Mesendoderm (in vitro differentiated cells): ENCODE data around the gene EXOG.
"Not testable (repeated sequence)": the region's sequence is repeated elsewhere in the genome, so short reads cannot be mapped to it uniquely, and the experiment has no call there.

Source experiments
- DNase-seq: peaks from one replicate; pipeline ENCODE4 v3.0.0; 2013
- H2AK5ac ChIP-seq: 2 replicates; pipeline ENCODE4 v1.6.1; 2013; ENCODE audit warnings: low read length, inconsistent platforms
- H2BK120ac ChIP-seq: 2 replicates; pipeline ENCODE4 v1.6.1; 2013; ENCODE audit warnings: low read depth, mild to moderate bottlenecking, low read length, moderate library complexity, mixed read lengths
- H2BK15ac ChIP-seq: replicated peaks from 2 replicates; pipeline ENCODE4 v1.6.1; 2013; ENCODE audit warnings: low read depth, mild to moderate bottlenecking, moderate library complexity
- H2BK5ac ChIP-seq: 2 replicates; pipeline ENCODE4 v1.6.1; 2013; ENCODE audit warnings: low read length, inconsistent platforms
- H3K18ac ChIP-seq: 2 replicates; pipeline ENCODE4 v1.6.1; 2013; ENCODE audit warnings: mild to moderate bottlenecking, low read length, mixed read lengths
- H3K23ac ChIP-seq: one replicate; pipeline ENCODE4 v1.6.1; 2013; ENCODE audit warnings: low read length
- H3K27ac ChIP-seq: 2 replicates; pipeline ENCODE4 v1.5.1; 2013; ENCODE audit warnings: low read depth, mild to moderate bottlenecking, inconsistent platforms, low read length, moderate library complexity
- H3K27me3 ChIP-seq: 2 replicates; pipeline ENCODE4 v1.6.1; 2013; ENCODE audit warnings: low read length, control low read depth, mild to moderate bottlenecking, inconsistent platforms; ENCODE audit not compliant: insufficient read depth, poor library complexity
- H3K36me3 ChIP-seq: 2 replicates; pipeline ENCODE4 v1.6.1; 2013; ENCODE audit warnings: low read length, inconsistent platforms; ENCODE audit not compliant: control insufficient read depth, insufficient read depth
- H3K4ac ChIP-seq: one replicate; pipeline ENCODE4 v1.6.1; 2013; ENCODE audit warnings: low read depth, mild to moderate bottlenecking, low read length, moderate library complexity
- H3K4me1 ChIP-seq: 2 replicates; pipeline ENCODE4 v1.6.1; 2013; ENCODE audit warnings: low read depth, low read length, inconsistent platforms; ENCODE audit not compliant: control insufficient read depth
- H3K4me2 ChIP-seq: 2 replicates; pipeline ENCODE4 v1.6.1; 2013; ENCODE audit warnings: low read length
- H3K4me3 ChIP-seq: 2 replicates; pipeline ENCODE4 v1.5.1; 2013; ENCODE audit warnings: mild to moderate bottlenecking, low read length
- H3K56ac ChIP-seq: one replicate; pipeline ENCODE4 v1.6.1; 2013; ENCODE audit warnings: low read length
- H3K79me1 ChIP-seq: 2 replicates; pipeline ENCODE4 v1.6.1; 2013; ENCODE audit warnings: low read length, inconsistent platforms
- H3K79me2 ChIP-seq: 2 replicates; pipeline ENCODE4 v1.6.1; 2013; ENCODE audit warnings: mild to moderate bottlenecking, low read length; ENCODE audit not compliant: control insufficient read depth, insufficient read depth
- H3K9ac ChIP-seq: 2 replicates; pipeline ENCODE4 v1.6.1; 2013; ENCODE audit warnings: low read length, inconsistent platforms
- H4K5ac ChIP-seq: one replicate; pipeline ENCODE4 v1.6.1; 2013; ENCODE audit warnings: low read length
- H4K8ac ChIP-seq: one replicate; pipeline ENCODE4 v1.6.1; 2013; ENCODE audit warnings: low read depth, mild to moderate bottlenecking, control low read depth, low read length, moderate library complexity
- WGBS: extraction: QIAGEN DNeasy Blood & Tissue Kit; methylation state at CpG from one replicate; pipeline ENCODE4 v1.1.7; 2013; ENCODE audit warnings: low lambda C conversion rate, missing lambda C conversion rate; ENCODE audit not compliant: insufficient coverage; ENCODE audit errors: extremely low coverage; 5-methylcytosine and 5-hydroxymethylcytosine counted together

The EXOG gene

GRCh38 chr3:38564631-38565338, 68.6 kb downstream of the EXOG start:
- no peak overlapping the region for H3K23ac ChIP-seq
- no peak overlapping the region for H3K4me3 ChIP-seq
- no peak overlapping the region for H2BK120ac ChIP-seq
- H4K5ac ChIP-seq, result no peak overlapping the region
- H3K36me3 ChIP-seq, result no peaks in the 10 kb centered on the region
- H3K27ac ChIP-seq, result no peak overlapping the region
- WGBS, result no CpG with 5 or more reads among the region's 6 CpGs
- DNase-seq, result no peak
- no peak overlapping the region for H3K4ac ChIP-seq
- no peak overlapping the region for H2BK5ac ChIP-seq
- H3K56ac ChIP-seq, result no peak overlapping the region
- H3K79me1 ChIP-seq, result no peaks in the 10 kb centered on the region
- no peak overlapping the region for H3K9ac ChIP-seq
- no peak overlapping the region for H4K8ac ChIP-seq
- H2BK15ac ChIP-seq, result no peak overlapping the region
- no peaks in the 10 kb centered on the region for H3K27me3 ChIP-seq
- no peak overlapping the region for H3K18ac ChIP-seq
- H3K4me2 ChIP-seq, result no peak overlapping the region
- no peak overlapping the region for H2AK5ac ChIP-seq
- H3K79me2 ChIP-seq, result no peaks in the 10 kb centered on the region
- no peaks in the 10 kb centered on the region for H3K4me1 ChIP-seq

GRCh38 chr3:38565339-38566214, 69.4 kb downstream of the EXOG start:
- no peak overlapping the region for H3K23ac ChIP-seq
- no peak overlapping the region for H3K18ac ChIP-seq

GRCh38 chr3:38566215-38566528, 70.0 kb downstream of the EXOG start:
- Histone ChIP-seq H2AK5ac (no peak overlapping the region), H3K4me3 (no peak overlapping the region), H3K23ac (no peak overlapping the region), H2BK15ac (no peak overlapping the region), H3K79me1 (no peaks in the 10 kb centered on the region), H3K18ac (no peak overlapping the region), H3K4me2 (no peak overlapping the region), H4K5ac (no peak overlapping the region), H3K27me3 (no peaks in the 10 kb centered on the region), H3K36me3 (no peaks in the 10 kb centered on the region), H4K8ac (no peak overlapping the region), H3K9ac (no peak overlapping the region), H3K4ac (no peak overlapping the region), H2BK120ac (no peak overlapping the region), H3K27ac (no peak overlapping the region), H3K79me2 (no peaks in the 10 kb centered on the region), H3K56ac (no peak overlapping the region), H3K4me1 (no peaks in the 10 kb centered on the region), H2BK5ac (no peak overlapping the region)
- no peak for DNase-seq
- WGBS, result no CpG with 5 or more reads among the region's 13 CpGs

More at GRCh38 chr3:38565339-38566214, 69.4 kb downstream of the EXOG start:
- Histone ChIP-seq H4K5ac (no peak overlapping the region), H2BK15ac (no peak overlapping the region), H2BK5ac (no peak overlapping the region), H4K8ac (no peak overlapping the region), H3K4me2 (no peak overlapping the region), H3K4me1 (no peaks in the 10 kb centered on the region), H3K27me3 (no peaks in the 10 kb centered on the region), H3K4me3 (no peak overlapping the region), H2AK5ac (no peak overlapping the region), H3K56ac (no peak overlapping the region), H3K79me2 (no peaks in the 10 kb centered on the region), H3K79me1 (no peaks in the 10 kb centered on the region), H3K36me3 (no peaks in the 10 kb centered on the region), H3K9ac (no peak overlapping the region), H2BK120ac (no peak overlapping the region), H3K4ac (no peak overlapping the region), H3K27ac (no peak overlapping the region)
- no CpG with 5 or more reads among the region's 13 CpGs for WGBS
- DNase-seq, result no peak

GRCh38 chr3:38566794-38567193, 70.7 kb downstream of the EXOG start:
- H3K4me1 ChIP-seq, H3K36me3 ChIP-seq, DNase-seq, H2AK5ac ChIP-seq, H3K79me2 ChIP-seq, H3K4ac ChIP-seq, H3K18ac ChIP-seq, H3K9ac ChIP-seq, H2BK15ac ChIP-seq, H4K8ac ChIP-seq, H2BK5ac ChIP-seq, H3K56ac ChIP-seq, H2BK120ac ChIP-seq, H3K79me1 ChIP-seq, H3K4me2 ChIP-seq, H3K27ac ChIP-seq, H3K27me3 ChIP-seq, H3K4me3 ChIP-seq, H3K23ac ChIP-seq, H4K5ac ChIP-seq: not testable (repeated sequence)
- WGBS, result no CpG with 5 or more reads among the region's 7 CpGs

- no peak overlapping the region for H3K27ac ChIP-seq
Observed at GRCh38 chr3:38567498-38567897, 71.4 kb downstream of the EXOG start.

More at GRCh38 chr3:38567498-38567897, 71.4 kb downstream of the EXOG start:
- Histone ChIP-seq H4K5ac (no peak overlapping the region), H2BK120ac (no peak overlapping the region), H2AK5ac (no peak overlapping the region), H3K4me1 (no peaks in the 10 kb centered on the region), H3K4me3 (no peak overlapping the region), H3K36me3 (no peaks in the 10 kb centered on the region), H2BK15ac (no peak overlapping the region), H3K79me1 (no peaks in the 10 kb centered on the region), H3K56ac (no peak overlapping the region), H3K9ac (no peak overlapping the region), H3K79me2 (no peaks in the 10 kb centered on the region), H3K27me3 (no peaks in the 10 kb centered on the region), H3K4ac (no peak overlapping the region), H4K8ac (no peak overlapping the region), H3K23ac (no peak overlapping the region), H2BK5ac (no peak overlapping the region), H3K4me2 (no peak overlapping the region), H3K18ac (no peak overlapping the region)
- DNase-seq, result no peak
- WGBS, result no CpG with 5 or more reads among the region's 4 CpGs
